Measurements from ENCODE around the gene CDH13.

CDH13 gene

GRCh38 chr16:83831456-83831987 is 1204.8 kb downstream of the CDH13 start:
- no peak for DNase-seq

DNA sequence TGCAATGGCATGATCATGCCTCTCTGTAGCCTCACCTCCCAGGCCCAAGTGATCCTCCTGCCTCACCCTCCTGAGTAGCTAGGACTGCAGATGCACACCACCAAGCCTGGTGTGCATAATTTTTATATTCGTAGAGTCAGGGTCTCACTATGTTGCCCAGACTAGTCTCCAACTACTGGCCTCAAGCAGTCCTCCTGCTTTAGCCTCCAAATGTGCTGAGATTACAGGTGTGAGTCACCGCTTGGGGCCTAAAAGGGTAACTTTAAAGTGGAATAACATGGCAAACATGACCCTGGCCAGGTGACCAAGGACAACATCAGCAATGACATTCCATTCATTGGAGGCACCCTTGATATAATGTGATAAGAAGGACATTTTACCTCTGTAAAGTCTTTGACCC is 1207.2 kb downstream of the CDH13 start:
- DNase-seq = no peak

DNA sequence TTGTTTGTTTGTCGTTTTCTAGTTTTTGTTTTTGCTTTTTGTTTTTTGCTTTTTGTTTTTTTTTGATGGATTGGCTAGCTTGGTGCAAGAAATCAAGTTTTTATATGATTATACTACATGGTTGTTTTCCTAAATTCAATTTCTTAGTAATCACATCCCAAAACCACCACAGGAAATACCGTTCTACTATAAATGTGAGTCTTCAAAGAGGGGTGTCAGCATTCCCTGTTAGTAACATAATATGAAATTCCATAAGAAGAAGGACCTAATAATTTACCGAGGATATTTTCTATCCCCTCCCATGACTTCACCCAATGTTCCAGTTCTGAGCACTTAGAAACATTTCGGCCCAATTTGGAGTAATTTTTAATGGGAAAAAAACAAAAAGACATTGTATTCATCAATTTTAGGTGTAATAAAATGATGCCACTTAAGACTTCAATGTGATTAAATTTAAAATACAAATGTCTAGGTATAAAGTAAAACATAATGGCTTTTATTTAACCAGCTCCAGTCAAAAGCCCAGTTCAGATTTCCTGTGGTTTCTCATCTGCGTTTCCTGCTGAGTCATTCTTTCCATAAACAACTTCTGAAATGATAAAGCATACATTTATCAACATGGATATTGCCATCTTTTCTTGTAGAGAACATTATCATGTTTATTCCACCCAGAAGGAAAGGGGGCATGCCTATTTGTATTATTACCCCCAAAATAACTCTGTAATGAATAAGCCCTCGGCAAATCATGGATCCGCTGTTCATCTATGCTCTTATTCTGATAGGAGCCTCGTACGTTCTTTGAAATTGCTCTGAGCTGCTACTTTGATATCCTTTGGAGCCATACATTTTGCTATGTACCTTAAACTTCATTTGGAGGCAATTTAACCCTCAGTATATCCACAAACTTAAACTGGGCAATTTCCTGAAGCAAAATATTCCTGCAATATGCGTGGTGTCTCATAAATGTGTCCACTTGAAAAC is 1209.1 kb downstream of the CDH13 start:
- peak; percentile 68 for DNase-seq

DNA sequence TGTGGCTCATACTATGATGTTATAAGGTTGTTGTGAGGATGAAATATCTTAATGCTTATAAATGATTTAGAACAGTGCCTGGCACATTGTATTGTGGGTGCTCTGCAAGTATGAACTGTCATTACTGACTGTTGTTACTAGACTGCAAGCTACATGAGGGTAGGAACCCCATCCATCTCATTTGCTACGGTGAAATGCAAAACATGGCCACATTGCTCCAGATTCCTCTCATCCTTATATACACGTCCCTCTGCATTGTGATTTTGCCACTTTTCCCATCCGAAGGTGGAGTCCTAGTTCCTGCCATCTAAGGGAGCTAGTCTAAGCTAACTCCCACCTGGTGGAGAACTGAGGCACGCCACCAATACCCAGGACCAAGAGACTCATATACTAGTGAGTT is 1210.8 kb downstream of the CDH13 start:
- DNase-seq = no peak

GRCh38 chr16:83838151-83838550 is 1211.4 kb downstream of the CDH13 start:
- no peak for DNase-seq

GRCh38 chr16:83839561-83839960 is 1212.8 kb downstream of the CDH13 start:
- DNase-seq = no peak

- no peak for DNase-seq
These were observed 1213.4 kb downstream of the CDH13 start for GRCh38 chr16:83840060-83840617.

DNA sequence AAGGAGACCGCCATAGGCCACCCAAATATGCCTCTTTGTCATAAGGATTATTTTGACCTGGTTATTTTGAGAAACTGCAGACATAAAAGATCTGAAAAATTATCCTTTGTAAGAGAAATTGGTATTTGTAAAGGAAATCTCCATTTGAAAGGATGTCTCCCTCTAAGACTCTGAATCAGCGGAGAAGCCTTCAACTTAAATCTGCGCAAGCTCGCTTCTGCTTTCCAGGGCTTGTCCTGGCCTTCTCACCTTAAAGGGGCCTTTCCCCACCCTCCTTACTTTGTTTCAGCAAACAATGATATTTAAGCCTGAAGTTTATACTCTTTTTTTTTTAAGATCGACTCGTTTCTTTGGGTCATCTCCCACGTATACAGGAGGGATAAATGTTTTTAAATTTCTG is 1215.5 kb downstream of the CDH13 start:
- no peak for DNase-seq

DNA sequence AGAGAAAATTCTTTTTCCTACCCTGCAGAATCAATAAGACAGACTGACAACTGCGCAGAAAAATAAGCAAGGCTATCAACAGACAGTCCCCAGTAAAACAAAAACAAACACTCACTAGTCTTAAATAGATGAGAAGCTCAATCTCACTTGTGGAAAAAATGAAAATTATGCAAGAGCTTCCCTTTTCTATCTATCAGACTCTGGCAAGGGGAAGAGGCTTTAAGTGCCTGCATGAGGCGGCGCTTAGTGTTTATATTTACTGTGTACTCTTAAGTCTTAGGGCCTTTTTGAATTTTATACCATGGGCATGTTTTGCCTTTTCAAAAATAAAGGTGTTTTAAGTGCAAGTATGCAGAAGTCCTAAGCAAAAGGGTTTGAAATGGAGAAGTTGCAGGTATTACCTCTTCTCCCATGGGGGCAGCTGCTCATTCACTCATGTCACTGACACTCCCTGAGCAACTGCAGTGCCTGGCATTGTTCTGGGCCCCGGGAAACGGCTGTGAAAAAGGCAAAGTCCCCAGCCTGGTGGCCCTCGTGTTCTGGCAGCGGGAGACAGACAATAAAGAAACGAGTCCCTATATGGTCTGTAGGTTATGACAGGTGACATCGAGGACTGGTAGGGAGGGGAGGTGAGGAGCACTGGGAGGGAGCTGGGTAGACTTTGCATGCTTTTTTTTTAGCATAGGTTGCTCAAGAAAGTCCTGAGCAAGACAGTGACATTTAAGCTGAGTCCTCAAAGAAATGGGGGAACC is 1216.2 kb downstream of the CDH13 start:
- DNase-seq = no peak

- DNase-seq = no peak
These were observed 1216.9 kb downstream of the CDH13 start for GRCh38 chr16:83843657-83844056.

DNA sequence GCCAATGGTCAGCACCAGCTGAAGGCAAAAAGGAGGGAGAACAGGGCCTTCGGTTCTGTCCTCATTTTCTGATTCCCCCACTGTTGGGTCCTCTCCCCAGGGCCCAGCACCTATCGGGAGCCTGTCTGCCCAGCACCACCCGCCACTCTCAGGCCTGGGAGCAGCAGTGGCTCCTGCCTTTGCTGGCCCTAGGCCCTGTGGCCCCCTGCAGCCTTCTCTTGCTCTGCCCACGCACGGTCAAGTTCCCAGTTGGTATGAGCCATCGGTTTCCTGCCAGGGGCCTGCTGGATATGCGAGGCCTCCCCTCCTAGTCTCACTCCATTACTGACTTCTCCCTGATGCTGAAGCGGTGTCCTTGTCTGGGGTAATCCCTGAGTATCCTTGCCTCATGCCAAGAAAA is 1218.5 kb downstream of the CDH13 start:
- no peak for DNase-seq

- DNase-seq = no peak
These were observed 1220.8 kb downstream of the CDH13 start for GRCh38 chr16:83847371-83848225.

DNA sequence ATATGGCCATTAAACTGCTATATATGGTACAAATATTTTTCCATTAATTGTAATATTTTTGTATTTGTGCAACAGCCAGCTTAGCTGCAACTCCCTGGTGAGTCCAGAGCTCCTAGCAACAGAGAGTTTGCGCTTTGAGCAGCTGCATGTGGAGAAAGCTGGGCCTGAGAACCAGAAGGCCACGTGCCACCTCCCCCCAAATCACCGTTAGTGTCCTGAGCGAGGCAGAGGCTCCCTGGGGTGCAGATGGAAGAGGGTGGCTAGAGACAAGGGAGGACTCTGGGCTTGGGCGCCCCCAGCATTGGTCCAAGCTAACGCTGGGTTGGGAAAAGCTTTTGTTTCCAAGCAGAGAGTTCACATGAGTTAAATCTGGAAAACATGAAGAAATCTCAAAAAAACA is 1222.7 kb downstream of the CDH13 start:
- no peak for DNase-seq

Data from NCI-H226 (cell line).